Measurements from ENCODE around the gene MTMR11. TPM values are rescaled to one million over a fixed set of nuclear protein-coding genes. Genes with fewer than 3 reads are reported as not detected.

MTMR11 gene
- total RNA-seq, 2 experiments from 2014 or later = 0.49 to 0.70 TPM

DNA sequence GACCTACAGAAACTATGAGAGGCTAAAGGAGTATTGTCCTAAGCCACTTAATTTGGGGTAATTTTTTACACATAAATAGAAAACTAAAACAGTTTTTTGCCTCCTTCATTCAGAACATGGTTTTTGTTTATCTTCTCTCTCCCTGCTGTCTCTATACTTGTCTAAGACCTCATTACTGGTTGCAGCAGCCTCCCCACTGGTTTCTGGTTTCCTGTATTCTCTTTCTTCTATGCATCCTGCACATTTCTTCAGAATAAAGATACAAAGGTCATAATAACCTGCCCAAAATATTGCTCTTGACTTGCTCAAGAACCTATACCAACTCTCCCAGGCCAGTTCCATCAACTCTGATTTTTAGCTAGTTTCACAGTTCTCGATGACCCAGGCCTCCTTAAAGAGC, 57.1 kb downstream of the MTMR11 start:
- H3K36me3 Mint-ChIP-seq (ENCODE audit: low read depth) = no peaks in the 10 kb centered on the region
- H3K27ac Mint-ChIP-seq = peak overlapping the region; percentile 64
- H3K9me3 Mint-ChIP-seq = no peaks in the 10 kb centered on the region
- H3K36me3 ChIP-seq (ENCODE audit: insufficient read depth, low read length) = no peaks in the 10 kb centered on the region
- POLR2A ChIA-PET = interaction anchor here (0.6 kb wide), 1 partner anchor 8 kb away, joined by 3 read pairs; a partner anchor contains a TSS
- ATAC-seq (ENCODE audit: poor library complexity) = peak; percentile 89
- intact Hi-C loops (cut with DNase I, micrococcal nuclease) = no loop called here
- DNase-seq = peak in 6 of 14 experiments; percentile 13 to 67 (median 46)
- peak overlapping the region; percentile 22 to 26 for H3K27ac ChIP-seq (ENCODE audit: low read depth in 1 of 2, low read length in 2 of 2)
- H3K27me3 Mint-ChIP-seq = no peaks in the 10 kb centered on the region
- H3K4me1 Mint-ChIP-seq (ENCODE audit: low read depth) = peaks cover 44% of the 10 kb centered on the region
- H3K4me3 ChIP-seq (ENCODE audit: low read length) = no peak overlapping the region
- CTCF ChIA-PET = no interaction called here
- H3K4me1 ChIP-seq (ENCODE audit: insufficient read depth, low read length) = peaks cover 24% of the 10 kb centered on the region
- H3K4me3 Mint-ChIP-seq = peak overlapping the region; percentile 23
- H3K27me3 ChIP-seq (ENCODE audit: control insufficient read depth in 1 of 2, insufficient read depth in 2 of 2, low read length in 2 of 2) = no peaks in the 10 kb centered on the region
- no peaks in the 10 kb centered on the region for H3K9me3 ChIP-seq (ENCODE audit: control insufficient read depth in 1 of 2, insufficient read depth in 1 of 2, low read length in 2 of 2)
- TF ChIP-seq, protein P1, sequence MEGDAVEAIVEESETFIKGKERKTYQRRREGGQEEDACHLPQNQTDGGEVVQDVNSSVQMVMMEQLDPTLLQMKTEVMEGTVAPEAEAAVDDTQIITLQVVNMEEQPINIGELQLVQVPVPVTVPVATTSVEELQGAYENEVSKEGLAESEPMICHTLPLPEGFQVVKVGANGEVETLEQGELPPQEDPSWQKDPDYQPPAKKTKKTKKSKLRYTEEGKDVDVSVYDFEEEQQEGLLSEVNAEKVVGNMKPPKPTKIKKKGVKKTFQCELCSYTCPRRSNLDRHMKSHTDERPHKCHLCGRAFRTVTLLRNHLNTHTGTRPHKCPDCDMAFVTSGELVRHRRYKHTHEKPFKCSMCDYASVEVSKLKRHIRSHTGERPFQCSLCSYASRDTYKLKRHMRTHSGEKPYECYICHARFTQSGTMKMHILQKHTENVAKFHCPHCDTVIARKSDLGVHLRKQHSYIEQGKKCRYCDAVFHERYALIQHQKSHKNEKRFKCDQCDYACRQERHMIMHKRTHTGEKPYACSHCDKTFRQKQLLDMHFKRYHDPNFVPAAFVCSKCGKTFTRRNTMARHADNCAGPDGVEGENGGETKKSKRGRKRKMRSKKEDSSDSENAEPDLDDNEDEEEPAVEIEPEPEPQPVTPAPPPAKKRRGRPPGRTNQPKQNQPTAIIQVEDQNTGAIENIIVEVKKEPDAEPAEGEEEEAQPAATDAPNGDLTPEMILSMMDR (IDR thresholded peaks at IDR 0.05) = no peak

Other genes starting within 250 kb of the MTMR11 start
- gene FCGR1A, start 154.2 kb downstream of the MTMR11 start, total RNA-seq = under 1 TPM in 1 of 2 experiments, not detected in 1; 0.17 TPM
- 1 to 10 TPM; 4.6 to 6.4 TPM for gene BOLA1, start 37.3 kb downstream of the MTMR11 start, total RNA-seq
- gene SV2A, start 19.0 kb downstream of the MTMR11 start, total RNA-seq = 1 to 10 TPM; 2.5 to 2.9 TPM
- gene SF3B4, start 9.1 kb downstream of the MTMR11 start, total RNA-seq = 10 to 100 TPM; 38.0 to 38.6 TPM
- gene OTUD7B, start 73.8 kb upstream of the MTMR11 start, total RNA-seq = 1 to 10 TPM; 2.0 to 2.9 TPM
- 10 to 100 TPM in 1 of 2 experiments, 1 to 10 TPM in 1; 9.6 to 10.7 TPM for gene VPS45, start 130.9 kb upstream of the MTMR11 start, total RNA-seq
- gene PLEKHO1, start 213.0 kb upstream of the MTMR11 start, total RNA-seq = 100 to 1,000 TPM in 1 of 2 experiments, 10 to 100 TPM in 1; 97.6 to 110 TPM

Measured in CD4-positive, alpha-beta T cell (primary cell).